HCT116 (cell line): ENCODE data around the gene CHST3. TPM values are rescaled to one million over a fixed set of nuclear protein-coding genes. Genes with fewer than 3 reads are reported as not detected.

Source experiments
- ATAC-seq: fragments of 200-7000 bp; cut with Tn5 transposase; 2 replicates; pipeline ENCODE4 v1.9.1; 2020; ENCODE audit warnings: mild to moderate bottlenecking, moderate library complexity
- BruUV-seq: library from RNA; stranded (reverse); fragments of 400-500 nt; replicated peaks from 2 replicates; lab custom pipeline; 2021; lab: Mats Ljungman, UMichigan
- CTCF ChIA-PET: fragments of 300-600 bp; sonication (Branson Sonifier 250); formaldehyde crosslinking; loops from one replicate; lab custom pipeline; 2021; ENCODE audit warnings: antibody characterized with exemption; lab: Charles Lee
- POLR2A ChIA-PET: fragments of 300-600, 350-600 bp; sonication (Branson Sonifier 250); formaldehyde crosslinking; loops from one replicate; lab custom pipeline; 2021; ENCODE audit warnings: antibody characterized with exemption; lab: Charles Lee
- RAD21 ChIA-PET, 2 experiments: fragments of 300-600 bp; sonication (Branson Sonifier 250); formaldehyde crosslinking; loops; one replicate each; lab custom pipeline; 2023; ENCODE audit warnings: low total read pairs in 2 of 2; ENCODE audit not compliant: uncharacterized antibody in 2 of 2, unreplicated experiment in 2 of 2, low non-redundant PET in 1 of 2; lab: Charles Lee
- DNase-seq: peaks from one replicate; pipeline ENCODE4 v3.0.0-alpha.2; 2010; ENCODE audit warnings: low read depth, low spot score
- H2AFZ ChIP-seq: fragments of 200-600 bp; shearing (Covaris generic), sonication (generic); 2 replicates; pipeline ENCODE4 v1.6.1; 2017; ENCODE audit warnings: low read depth, mixed run types, mixed read lengths, antibody characterized with exemption, low read length; ENCODE audit not compliant: poor library complexity, severe bottlenecking
- H3K27ac ChIP-seq: 2 replicates; pipeline ENCODE4 v1.5.1; 2012; ENCODE audit warnings: low read depth, low read length
- H3K27me3 ChIP-seq: fragments of 200-600 bp; sonication (generic); 2 replicates; pipeline ENCODE4 v1.6.1; 2016; ENCODE audit warnings: mixed run types, low read length, mixed read lengths; ENCODE audit not compliant: insufficient read depth
- H3K36me3 ChIP-seq, 2 experiments: fragments of 200-500 bp in 1 of 2; fragments of 200-600 bp in 1 of 2; sonication (Bioruptor generic) in 1 of 2; sonication (generic) in 1 of 2; 2 replicates each; pipeline versions ENCODE4 v1.5.1 to v1.6.1; 2014 to 2016; ENCODE audit warnings: low read length in 2 of 2, inconsistent platforms in 1 of 2, mixed read lengths in 1 of 2, mixed run types in 1 of 2; ENCODE audit not compliant: insufficient read depth in 2 of 2, control insufficient read depth in 1 of 2
- H3K4me1 ChIP-seq, 2 experiments: fragments of 200-600 bp in 1 of 2; sonication (generic) in 1 of 2; 2 replicates each; pipeline versions ENCODE4 v1.5.1 to v1.6.1; 2012 to 2017; ENCODE audit warnings: low read length in 2 of 2, inconsistent platforms in 1 of 2, mild to moderate bottlenecking in 1 of 2, mixed read lengths in 1 of 2, mixed run types in 1 of 2, moderate library complexity in 1 of 2; ENCODE audit not compliant: insufficient read depth in 2 of 2, control insufficient read depth in 1 of 2
- H3K4me2 ChIP-seq: fragments of 200-600 bp; sonication (generic); 2 replicates; pipeline ENCODE4 v1.6.1; 2017; ENCODE audit warnings: mixed run types, low read length, mixed read lengths
- H3K4me3 ChIP-seq, 2 experiments: fragments of 200-600 bp in 1 of 2; sonication (generic) in 1 of 2; replicated peaks in 1 of 2; 2 replicates each; pipeline ENCODE4 v1.5.1; 2011 to 2016; ENCODE audit warnings: low read length in 2 of 2, control low read depth in 1 of 2, low read depth in 1 of 2, mild to moderate bottlenecking in 1 of 2, mixed read lengths in 1 of 2, mixed run types in 1 of 2
- H3K79me2 ChIP-seq: fragments of 200-600 bp; sonication (generic); 2 replicates; pipeline ENCODE4 v1.6.1; 2017; ENCODE audit warnings: mild to moderate bottlenecking, mixed run types, low read length, moderate library complexity, mixed read lengths; ENCODE audit not compliant: insufficient read depth
- H3K9ac ChIP-seq: fragments of 200-600 bp; sonication (generic); 2 replicates; pipeline ENCODE4 v1.6.1; 2016; ENCODE audit warnings: low read length, mixed read lengths
- H3K9me2 ChIP-seq: fragments of 200-600 bp; sonication (generic), shearing (Covaris generic); 2 replicates; pipeline ENCODE4 v1.6.1; 2017; ENCODE audit warnings: mixed run types, mild to moderate bottlenecking, moderate library complexity; ENCODE audit not compliant: insufficient read depth
- H3K9me3 ChIP-seq, 2 experiments: fragments of 200-500 bp in 1 of 2; fragments of 200-600 bp in 1 of 2; sonication (Bioruptor generic) in 1 of 2; sonication (generic) in 1 of 2; 2 replicates each; pipeline ENCODE4 v1.6.1; 2014 to 2017; ENCODE audit warnings: low read length in 2 of 2, mixed read lengths in 2 of 2, inconsistent platforms in 1 of 2, low read depth in 1 of 2, mild to moderate bottlenecking in 1 of 2, mixed run types in 1 of 2, moderate library complexity in 1 of 2; ENCODE audit not compliant: control insufficient read depth in 1 of 2, insufficient read depth in 1 of 2
- H4K20me1 ChIP-seq: fragments of 200-600 bp; sonication (generic), shearing (Covaris generic); 2 replicates; pipeline ENCODE4 v1.6.1; 2017; ENCODE audit warnings: mixed run types, mild to moderate bottlenecking, moderate library complexity; ENCODE audit not compliant: insufficient read depth
- CEBPB ChIP-seq: IDR thresholded peaks from 2 replicates; pipeline ENCODE4 v1.6.1; 2012; ENCODE audit warnings: low read depth
- EGR1 ChIP-seq: IDR thresholded peaks from 2 replicates; pipeline ENCODE4 v1.6.1; 2012; ENCODE audit warnings: low read depth
- EZH2 ChIP-seq: fragments of 200-600 bp; sonication (generic); IDR thresholded peaks from 2 replicates; pipeline ENCODE4 v1.6.1; 2017; ENCODE audit warnings: antibody characterized with exemption, mixed run types
- POLR2AphosphoS5 ChIP-seq: IDR thresholded peaks from 2 replicates; pipeline ENCODE4 v1.6.1; 2011; ENCODE audit warnings: mild to moderate bottlenecking, low read depth, low read length, moderate library complexity
- YY1 ChIP-seq: IDR thresholded peaks from 2 replicates; pipeline ENCODE4 v1.6.1; 2011; ENCODE audit warnings: low read length, low read depth, moderate library complexity, mild to moderate bottlenecking; ENCODE audit not compliant: insufficient replicate concordance; ENCODE audit errors: extremely low read depth
- ZNF274 ChIP-seq: fragments of 200-500 bp; sonication (Bioruptor generic); IDR thresholded peaks from 2 replicates; pipeline ENCODE4 v1.6.1; 2014; ENCODE audit warnings: mild to moderate bottlenecking, low read depth, low read length, inconsistent platforms
- intact Hi-C: fragments of 100-400 bp; cut with micrococcal nuclease; formaldehyde crosslinking; loops from 2 replicates; pipeline ENCODE4 v1.10.0; 2022
- total RNA-seq: library from RNA; stranded (reverse); gene quantifications from one replicate; pipeline ENCODE4 v1.2.1, GENCODE V29; 2021; ENCODE audit not compliant: unreplicated experiment
- TF ChIP-seq, protein P1 (sequence below): IDR thresholded peaks from 2 replicates; pipeline ENCODE4 v1.6.1; 2012

CHST3 gene
- total RNA-seq, 1 experiment from 2014 or later = 10.6 TPM

DNA sequence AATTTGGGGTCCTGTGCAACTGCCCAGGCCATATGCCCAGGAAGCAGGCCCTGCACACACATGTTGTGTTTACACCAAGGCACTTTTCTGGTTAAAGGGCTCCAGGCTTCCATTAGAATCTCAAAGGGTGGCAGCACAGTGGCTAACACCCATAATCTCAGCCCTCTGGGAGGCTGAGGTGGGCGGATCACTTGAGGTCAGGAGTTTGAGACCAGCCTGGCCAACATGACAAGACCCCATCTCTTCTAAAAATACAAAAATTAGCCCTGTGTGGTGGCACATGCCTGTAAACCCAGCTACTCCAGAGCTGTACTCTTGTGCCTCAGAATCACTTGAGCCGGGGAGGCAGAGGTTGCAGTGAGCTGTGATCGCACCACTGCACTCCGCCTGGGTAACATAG, 70.6 kb downstream of the CHST3 start (continued):
- no peak for TF ChIP-seq YY1

DNA sequence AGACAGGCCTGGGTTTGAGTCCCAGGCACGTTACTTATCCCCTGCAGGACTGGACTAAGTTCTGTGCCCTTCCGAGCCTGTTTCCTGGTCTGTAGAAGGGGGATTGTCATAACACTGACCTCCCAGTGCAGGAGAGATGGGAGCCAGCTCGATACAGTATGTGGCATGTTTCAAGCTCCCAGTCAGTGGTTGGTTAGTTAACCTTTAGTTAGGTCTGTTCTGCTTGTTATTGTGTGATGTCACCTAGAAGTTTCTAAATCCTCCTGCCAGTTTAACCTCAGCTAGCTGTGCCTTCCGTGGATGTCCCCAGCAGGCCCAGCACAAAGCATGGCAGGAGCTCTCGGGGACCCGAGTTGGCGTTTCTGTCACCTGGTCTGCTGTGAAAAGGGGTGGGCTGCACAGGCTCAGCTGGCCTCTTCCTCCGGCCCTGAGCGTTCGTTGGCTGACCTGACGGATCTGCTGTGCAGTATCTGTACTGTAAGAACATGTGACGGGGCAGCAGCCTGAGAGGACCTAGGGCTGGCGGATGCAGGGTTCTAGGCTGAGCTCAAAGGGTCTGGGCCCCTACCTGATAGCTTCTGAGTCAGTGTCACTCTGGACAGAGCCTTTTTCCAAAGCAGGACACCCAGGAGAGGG, 71.2 kb downstream of the CHST3 start:
- Histone ChIP-seq H3K4me2 (no peak overlapping the region), H3K79me2 (no peaks in the 10 kb centered on the region), H2AFZ (no peak overlapping the region), H4K20me1 (no peaks in the 10 kb centered on the region), H3K9ac (no peak overlapping the region), H3K27me3 (no peaks in the 10 kb centered on the region), H3K9me2 (no peaks in the 10 kb centered on the region), H3K9me3 (no peaks in the 10 kb centered on the region), H3K4me3 (no peak overlapping the region), H3K36me3 (no peaks in the 10 kb centered on the region), H3K4me1 (peaks cover 0 to 13% of the 10 kb centered on the region in 2 experiments; a peak in 2 of 4 replicates), H3K27ac (no peak overlapping the region)
- DNase-seq = no peak
- TF ChIP-seq EZH2 (no peak), POLR2AphosphoS5 (no peak), ZNF274 (no peak), EGR1 (no peak), CEBPB (no peak)
- TF ChIP-seq, protein P1, sequence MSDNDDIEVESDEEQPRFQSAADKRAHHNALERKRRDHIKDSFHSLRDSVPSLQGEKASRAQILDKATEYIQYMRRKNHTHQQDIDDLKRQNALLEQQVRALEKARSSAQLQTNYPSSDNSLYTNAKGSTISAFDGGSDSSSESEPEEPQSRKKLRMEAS = no peak
- CTCF ChIA-PET = interaction anchor here (1.2 kb wide), 1 partner anchor 13 kb away, joined by 3 read pairs; no protein-coding TSS in a partner anchor
- intact Hi-C loops = no loop called here
- RAD21 ChIA-PET = interaction anchor here in 1 of 2 experiments (0.7 kb wide), 1 partner anchor 287 kb away, joined by 4 read pairs; no protein-coding TSS in a partner anchor
- BruUV-seq = no TSS peak
- ATAC-seq = no peak
- POLR2A ChIA-PET = no interaction called here
